HFFc6 (cell line): ENCODE measurements around the gene ZNF25. TPM values are rescaled to one million over a fixed set of nuclear protein-coding genes. Genes with fewer than 3 reads are reported as not detected.

Experiments
- DNase-seq: peaks from one replicate; pipeline ENCODE4 v3.0.0-alpha.2; 2018
- H3K27ac Mint-ChIP-seq: 2 replicates; pipeline ENCODE4 v1.8.0; 2020; ENCODE audit warnings: mild to moderate bottlenecking, mixed read lengths
- H3K27me3 Mint-ChIP-seq: 2 replicates; pipeline ENCODE4 v1.8.0; 2021; ENCODE audit warnings: mild to moderate bottlenecking, moderate library complexity, mixed read lengths; ENCODE audit not compliant: insufficient read depth
- H3K36me3 Mint-ChIP-seq: 2 replicates; pipeline ENCODE4 v1.8.0; 2021; ENCODE audit warnings: low read depth, mixed read lengths
- H3K4me1 Mint-ChIP-seq: 2 replicates; pipeline ENCODE4 v1.8.0; 2020; ENCODE audit warnings: low read depth, mixed read lengths
- H3K4me3 Mint-ChIP-seq: 2 replicates; pipeline ENCODE4 v1.8.0; 2020; ENCODE audit warnings: mild to moderate bottlenecking, moderate library complexity, mixed read lengths
- H3K9me3 Mint-ChIP-seq: 2 replicates; pipeline ENCODE4 v1.8.0; 2020; ENCODE audit warnings: mild to moderate bottlenecking, mixed read lengths
- total RNA-seq, 6 experiments: library from RNA; stranded (reverse); fragmentation: NEBNext Ultra II Directional; extraction: Animal tissue kit (Norgen Biotek cat#: 25700); gene quantifications; 2 replicates in 1 of 6; 3 replicates in 5 of 6; pipeline ENCODE4 v1.2.3, GENCODE V29; 2021
- TF ChIP-seq, protein P1 (sequence below): fragments of 200-600 bp; sonication (generic); IDR thresholded peaks from 2 replicates; pipeline ENCODE4 v1.5.0; 2021; ENCODE audit warnings: antibody characterized with exemption, mild to moderate bottlenecking

ZNF25 gene
- total RNA-seq, 6 experiments from 2014 or later, result 6.2 to 7.2 (median 6.9) TPM

DNA sequence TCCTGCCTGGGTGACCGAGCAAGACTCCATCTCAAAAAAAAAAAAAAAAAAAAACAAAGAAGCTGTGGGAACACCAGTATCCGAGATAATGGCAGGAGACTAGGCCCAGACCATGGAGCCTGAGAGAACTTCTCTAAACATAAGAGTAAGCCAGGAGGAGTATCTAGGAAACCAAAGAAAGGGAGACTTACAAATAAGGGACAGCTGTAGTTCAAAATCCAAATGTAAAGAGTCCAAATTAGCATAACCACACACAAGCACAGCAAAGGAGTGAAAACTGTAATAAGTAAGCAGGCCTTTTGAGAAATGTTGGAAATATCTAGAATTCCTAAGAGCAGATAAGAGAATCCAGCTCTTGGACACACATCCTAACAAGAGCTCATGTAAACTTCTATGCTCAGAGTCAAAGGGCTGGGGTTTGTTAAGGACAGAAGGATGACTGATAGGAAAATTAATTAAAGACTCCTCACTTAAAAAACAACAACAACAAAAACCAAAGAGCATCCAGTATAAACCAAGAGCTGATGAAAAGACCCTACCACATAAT is 15.8 kb downstream of the ZNF25 start:
- TF ChIP-seq, protein P1, sequence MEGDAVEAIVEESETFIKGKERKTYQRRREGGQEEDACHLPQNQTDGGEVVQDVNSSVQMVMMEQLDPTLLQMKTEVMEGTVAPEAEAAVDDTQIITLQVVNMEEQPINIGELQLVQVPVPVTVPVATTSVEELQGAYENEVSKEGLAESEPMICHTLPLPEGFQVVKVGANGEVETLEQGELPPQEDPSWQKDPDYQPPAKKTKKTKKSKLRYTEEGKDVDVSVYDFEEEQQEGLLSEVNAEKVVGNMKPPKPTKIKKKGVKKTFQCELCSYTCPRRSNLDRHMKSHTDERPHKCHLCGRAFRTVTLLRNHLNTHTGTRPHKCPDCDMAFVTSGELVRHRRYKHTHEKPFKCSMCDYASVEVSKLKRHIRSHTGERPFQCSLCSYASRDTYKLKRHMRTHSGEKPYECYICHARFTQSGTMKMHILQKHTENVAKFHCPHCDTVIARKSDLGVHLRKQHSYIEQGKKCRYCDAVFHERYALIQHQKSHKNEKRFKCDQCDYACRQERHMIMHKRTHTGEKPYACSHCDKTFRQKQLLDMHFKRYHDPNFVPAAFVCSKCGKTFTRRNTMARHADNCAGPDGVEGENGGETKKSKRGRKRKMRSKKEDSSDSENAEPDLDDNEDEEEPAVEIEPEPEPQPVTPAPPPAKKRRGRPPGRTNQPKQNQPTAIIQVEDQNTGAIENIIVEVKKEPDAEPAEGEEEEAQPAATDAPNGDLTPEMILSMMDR, result no peak
- Mint-ChIP-seq H3K9me3 (peaks cover under 1% of the 10 kb centered on the region; the same call in 1 of the 2 replicates), H3K27me3 (no peaks in the 10 kb centered on the region; the same call in 1 of the 2 replicates), H3K36me3 (peaks cover 37% of the 10 kb centered on the region), H3K4me1 (0 out of 2 replicates have a peak, but pooled peaks cover 9% of the 10 kb centered on the region), H3K27ac (no peak overlapping the region), H3K4me3 (no peak overlapping the region)
- no peak for DNase-seq

DNA sequence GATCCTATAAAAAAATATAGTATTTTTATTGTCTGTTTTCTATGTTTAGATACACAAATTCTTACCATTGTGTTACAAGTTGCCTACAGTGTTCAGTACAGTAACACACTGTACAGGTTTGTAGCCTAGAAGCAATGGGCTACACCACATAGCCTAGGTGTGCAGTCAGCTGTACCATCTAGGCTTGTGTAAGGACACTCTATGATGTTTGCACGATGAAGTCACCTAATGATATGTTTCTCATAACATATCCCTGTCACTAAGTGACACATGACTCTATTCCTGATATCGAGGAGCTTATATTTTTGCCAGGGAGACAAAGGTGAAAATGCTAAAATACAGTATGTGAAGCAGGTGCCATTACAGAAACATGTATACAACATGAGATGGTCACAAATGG is 18.6 kb downstream of the ZNF25 start:
- no peak overlapping the region for H3K4me3 Mint-ChIP-seq

DNA sequence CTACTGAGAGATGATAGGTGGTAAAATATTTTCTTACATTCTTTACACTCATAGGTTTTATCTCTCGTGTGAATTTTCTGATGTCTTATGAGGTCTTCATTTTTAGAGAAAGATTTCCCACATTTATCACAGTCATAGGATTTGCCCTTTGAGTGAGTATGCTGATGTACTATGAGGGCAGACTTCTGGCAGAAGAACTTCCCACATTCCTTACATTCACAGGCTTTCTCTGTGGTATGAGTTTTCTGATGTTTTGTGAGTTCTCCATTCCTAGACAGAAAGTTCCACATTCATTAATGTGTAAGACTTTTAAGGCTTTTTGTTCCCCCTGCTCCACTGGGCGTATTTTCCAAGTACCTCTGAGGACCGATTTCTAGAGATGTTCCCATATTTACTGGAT is 23.5 kb downstream of the ZNF25 start:
- H3K9me3 Mint-ChIP-seq, result peaks cover 16% of the 10 kb centered on the region
- no peak for DNase-seq
- no peak overlapping the region for H3K4me3 Mint-ChIP-seq

More for the DNA sequence above, 18.6 kb downstream of the ZNF25 start:
- Mint-ChIP-seq H3K36me3 (peaks cover 47% of the 10 kb centered on the region), H3K27me3 (no peaks in the 10 kb centered on the region; the same call in 1 of the 2 replicates), H3K9me3 (peaks cover 8% of the 10 kb centered on the region), H3K27ac (no peak overlapping the region), H3K4me1 (peaks cover 10% of the 10 kb centered on the region; the same call in 1 of the 2 replicates)
- TF ChIP-seq, protein P1, result no peak
- no peak for DNase-seq

DNA sequence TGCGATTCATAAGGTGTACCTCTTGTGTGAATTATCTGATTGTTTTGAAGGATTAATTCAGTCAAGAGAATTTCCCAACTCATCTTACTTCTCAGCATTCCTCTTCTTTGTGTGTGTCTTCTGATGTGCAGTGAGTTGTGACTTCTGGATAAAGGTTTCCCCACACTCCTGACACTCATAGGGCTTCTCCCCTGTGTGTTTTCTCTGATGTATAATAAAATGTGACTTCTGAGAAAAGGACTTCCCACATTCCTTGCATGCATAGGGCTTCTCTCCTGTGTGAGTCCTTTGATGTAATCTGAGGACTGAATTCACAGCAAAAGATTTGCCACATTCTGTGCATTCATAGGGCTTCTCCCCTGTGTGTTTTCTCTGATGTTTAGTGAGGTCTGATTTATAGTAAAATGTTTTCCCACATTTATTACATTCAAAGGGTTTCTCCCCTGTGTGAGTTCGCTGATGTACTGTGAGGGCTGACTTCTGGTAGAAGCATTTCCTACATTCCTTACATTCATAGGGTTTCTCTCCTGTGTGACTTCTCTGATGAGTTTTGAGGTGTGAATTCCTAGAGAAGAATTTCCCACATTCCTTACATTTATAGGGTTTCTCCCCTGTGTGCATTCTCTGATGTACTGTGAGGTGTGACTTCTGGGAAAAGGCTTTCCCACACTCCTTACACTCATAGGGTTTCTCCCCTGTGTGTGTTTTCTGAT is 24.2 kb downstream of the ZNF25 start:
- DNase-seq, result no peak
- Mint-ChIP-seq H3K4me3 (no peak overlapping the region), H3K27me3 (no peaks in the 10 kb centered on the region; the same call in 1 of the 2 replicates), H3K36me3 (peaks cover 70% of the 10 kb centered on the region), H3K9me3 (peaks cover 16% of the 10 kb centered on the region), H3K4me1 (peaks cover 12% of the 10 kb centered on the region; the same call in 1 of the 2 replicates), H3K27ac (peak overlapping the region; percentile 40)
- TF ChIP-seq, protein P1, result no peak

More for the DNA sequence above, 23.5 kb downstream of the ZNF25 start:
- no peaks in the 10 kb centered on the region; the same call in 1 of the 2 replicates for H3K27me3 Mint-ChIP-seq
- peaks cover 15% of the 10 kb centered on the region; the same call in 1 of the 2 replicates for H3K4me1 Mint-ChIP-seq
- TF ChIP-seq, protein P1, result no peak
- H3K27ac Mint-ChIP-seq, result peak overlapping the region; percentile 40
- H3K36me3 Mint-ChIP-seq, result peaks cover 72% of the 10 kb centered on the region

DNA sequence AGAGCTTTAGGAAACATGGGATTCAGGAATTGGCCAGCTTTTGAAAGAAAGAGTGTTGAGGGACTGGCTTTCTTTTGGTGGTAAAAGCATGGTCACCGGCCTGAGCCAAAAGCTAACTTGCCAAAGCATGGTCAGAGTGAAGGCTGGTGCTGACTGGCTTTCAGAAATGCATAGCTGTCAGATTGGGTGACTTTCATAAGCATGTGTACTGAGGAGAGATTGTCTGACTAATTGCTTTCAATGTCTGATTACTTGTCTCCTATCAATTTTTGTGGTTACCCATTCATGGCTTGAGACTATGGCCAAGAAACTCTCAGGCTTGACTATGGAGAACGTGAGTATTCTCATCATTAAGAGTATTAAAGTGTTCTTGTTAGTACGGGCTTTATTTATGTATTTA is 28.2 kb downstream of the ZNF25 start:
- Mint-ChIP-seq H3K36me3 (peaks cover 35% of the 10 kb centered on the region), H3K4me3 (no peak overlapping the region), H3K27me3 (no peaks in the 10 kb centered on the region; the same call in 1 of the 2 replicates), H3K9me3 (peaks cover 11% of the 10 kb centered on the region), H3K4me1 (peaks cover 7% of the 10 kb centered on the region; the same call in 1 of the 2 replicates), H3K27ac (no peak overlapping the region)
- TF ChIP-seq, protein P1, result no peak
- no peak for DNase-seq
